Measurements from ENCODE around the gene NEK10. TPM values are rescaled to one million over a fixed set of nuclear protein-coding genes. Genes with fewer than 3 reads are reported as not detected.

NEK10 gene
- total RNA-seq, 1 experiment from 2014 or later = 0.66 TPM

DNA sequence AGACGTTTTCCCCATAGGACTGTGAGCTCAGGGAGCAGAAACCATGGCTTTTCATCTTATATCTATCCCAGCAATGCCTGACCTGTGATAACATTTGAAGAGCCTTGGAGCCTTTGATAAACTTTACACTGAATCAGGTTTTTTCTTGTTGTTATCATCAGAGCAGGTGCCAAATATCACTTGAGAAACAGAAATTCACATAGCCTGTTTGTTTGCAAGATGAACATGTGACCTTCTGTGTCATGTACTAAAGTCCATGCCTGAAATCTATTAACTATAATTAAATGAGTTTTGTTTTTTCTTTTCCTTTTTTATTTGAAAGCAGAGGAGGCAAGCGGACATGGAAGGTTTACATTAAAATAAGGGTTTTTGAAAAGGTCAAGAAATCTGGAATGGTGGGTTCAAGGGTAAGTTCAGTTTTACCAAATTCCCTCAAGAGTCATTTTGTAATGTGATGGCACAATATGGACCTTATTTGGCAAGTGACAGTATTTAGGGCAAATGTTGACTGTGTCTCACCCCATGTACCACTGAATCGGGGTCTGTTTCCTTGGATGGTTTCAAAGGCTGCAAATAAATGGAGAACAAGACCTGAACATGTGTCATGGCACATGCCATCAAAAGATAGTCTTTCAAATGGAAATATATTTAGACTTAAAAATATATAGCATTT, 90.7 kb downstream of the NEK10 start:
- Mint-ChIP-seq H3K4me3 (no peak overlapping the region), H3K27ac (no peak overlapping the region), H3K9me3 (no peaks in the 10 kb centered on the region; a peak in 3 of 5 replicates), H3K4me1 (no peaks in the 10 kb centered on the region), H3K36me3 (ENCODE audit: insufficient read depth in 1 of 3, low read depth in 3 of 3) (no peaks in the 10 kb centered on the region), H3K27me3 (ENCODE audit: low read depth) (no peaks in the 10 kb centered on the region)
- H4K5ac ChIP-seq (ENCODE audit: insufficient read length, low read depth, low read length) = no peak overlapping the region
- H3K27ac ChIP-seq (ENCODE audit: insufficient read length, low read depth, low read length) = no peak overlapping the region
- no peak overlapping the region for H3K56ac ChIP-seq (ENCODE audit: insufficient read length, low read depth, low read length)
- H3K9ac ChIP-seq (ENCODE audit: extremely low read depth, insufficient read length, low read length) = no peak overlapping the region
- no peak overlapping the region for H3T11ph ChIP-seq (ENCODE audit: low read length)
- H3K18ac ChIP-seq (ENCODE audit: insufficient read length, low read depth, low read length) = no peak overlapping the region
- no peak overlapping the region for H2AK5ac ChIP-seq (ENCODE audit: insufficient read length, low read length)
- no peak overlapping the region for H3K23ac ChIP-seq (ENCODE audit: insufficient read length, low read depth, low read length)
- no peak overlapping the region for H2BK5ac ChIP-seq (ENCODE audit: insufficient read length, low read length)
- H3K4ac ChIP-seq (ENCODE audit: low read depth, low read length) = no peak overlapping the region
- no CpG with 5 or more reads among the region's 3 CpGs for WGBS (ENCODE audit: extremely low coverage, insufficient read length, low lambda C conversion rate)
- no peaks in the 10 kb centered on the region for H3K79me2 ChIP-seq (ENCODE audit: insufficient read depth, low read length)
- no peak for DNase-seq
- no peak overlapping the region for H3K4me2 ChIP-seq (ENCODE audit: insufficient read depth, insufficient read length, low read length)
- H3K27me3 ChIP-seq (ENCODE audit: insufficient read depth, low read length) = no peaks in the 10 kb centered on the region
- H3K4me1 ChIP-seq (ENCODE audit: insufficient read depth, low read length) = no peaks in the 10 kb centered on the region
- no peak for TF ChIP-seq CTCF (conservative IDR thresholded peaks at IDR 0.05)
- H3K9me3 ChIP-seq (ENCODE audit: control insufficient read depth, low read depth, low read length) = no peaks in the 10 kb centered on the region
- no peak overlapping the region for H2BK12ac ChIP-seq (ENCODE audit: insufficient read length, low read depth, low read length)
- no peak overlapping the region for H2BK15ac ChIP-seq (ENCODE audit: low read depth, low read length)
- H2AFZ ChIP-seq (ENCODE audit: low read length) = no peak overlapping the region
- H2BK120ac ChIP-seq (ENCODE audit: low read depth, low read length, poor library complexity, severe bottlenecking) = no peak overlapping the region
- no peak overlapping the region for H3K14ac ChIP-seq (ENCODE audit: insufficient read depth, low read length)
- H3K23me2 ChIP-seq (ENCODE audit: insufficient read length, low read depth, low read length, poor library complexity, severe bottlenecking) = no peaks in the 10 kb centered on the region
- no peak overlapping the region for H2BK20ac ChIP-seq (ENCODE audit: low read depth, low read length, poor library complexity, severe bottlenecking)
- H4K20me1 ChIP-seq (ENCODE audit: control insufficient read depth, insufficient read depth, insufficient read length) = no peaks in the 10 kb centered on the region
- H3K79me1 ChIP-seq (ENCODE audit: insufficient read depth, low read depth, low read length, poor library complexity, severe bottlenecking) = no peaks in the 10 kb centered on the region
- H4K91ac ChIP-seq (ENCODE audit: insufficient read length, low read depth, low read length) = no peak overlapping the region
- no peak overlapping the region for H4K8ac ChIP-seq (replicated peaks; ENCODE audit: insufficient read length, low read depth, low read length)

Measured in H9 (cell line).